ENCODE results near the gene VEGFB. TPM values are rescaled to one million over a fixed set of nuclear protein-coding genes. Genes with fewer than 3 reads are reported as not detected.

The VEGFB gene
- total RNA-seq, 1 donor from 2014 or later, result 172 TPM

- Histone ChIP-seq H3K9me3 (no peaks in the 10 kb centered on the region), H3K4me1 (peaks cover 11% of the 10 kb centered on the region), H3K36me3 (peaks cover 30% of the 10 kb centered on the region), H3K27me3 (no peaks in the 10 kb centered on the region), H3K4me3 (no peak overlapping the region), H3K27ac (no peak overlapping the region)
- DNase-seq (no peak), ATAC-seq (peak; percentile 63)
- intact Hi-C loops (cut with DNase I), result no loop called here
- no peak for TF ChIP-seq CTCF (IDR thresholded peaks at IDR 0.05)
Observed at GRCh38 chr11:64276653-64277431, 42.5 kb downstream of the VEGFB start.

GRCh38 chr11:64278576-64279190 lies 44.3 kb downstream of the VEGFB start:
- Histone ChIP-seq H3K27me3 (no peaks in the 10 kb centered on the region), H3K4me1 (peaks cover 16% of the 10 kb centered on the region), H3K4me3 (no peak overlapping the region), H3K27ac (no peak overlapping the region), H3K9me3 (no peaks in the 10 kb centered on the region), H3K36me3 (peaks cover 38% of the 10 kb centered on the region)
- ATAC-seq (no peak), DNase-seq (no peak)
- TF ChIP-seq CTCF (IDR thresholded peaks at IDR 0.05), result no peak
- intact Hi-C loops (cut with DNase I), result no loop called here

- intact Hi-C loops (cut with DNase I), result no loop called here
- Histone ChIP-seq H3K4me3 (no peak overlapping the region), H3K36me3 (peaks cover 29% of the 10 kb centered on the region), H3K9me3 (no peaks in the 10 kb centered on the region), H3K4me1 (peaks cover 27% of the 10 kb centered on the region), H3K27me3 (no peaks in the 10 kb centered on the region), H3K27ac (no peak overlapping the region)
- ATAC-seq (no peak), DNase-seq (no peak)
- TF ChIP-seq CTCF (IDR thresholded peaks at IDR 0.05), result no peak
Observed at GRCh38 chr11:64281957-64282770, 47.8 kb downstream of the VEGFB start.

- Histone ChIP-seq H3K4me3 (peak overlapping the region; percentile 96), H3K36me3 (peaks cover 19% of the 10 kb centered on the region), H3K27me3 (no peaks in the 10 kb centered on the region), H3K9me3 (no peaks in the 10 kb centered on the region), H3K4me1 (peaks cover 27% of the 10 kb centered on the region), H3K27ac (no peak overlapping the region)
- intact Hi-C loops (cut with DNase I), result no loop called here
- no peak for DNase-seq
- ATAC-seq, result no peak
- TF ChIP-seq CTCF (IDR thresholded peaks at IDR 0.05), result no peak
Observed at GRCh38 chr11:64283092-64283491, 48.7 kb downstream of the VEGFB start.

GRCh38 chr11:64284048-64284961 lies 49.9 kb downstream of the VEGFB start, which contains the start of gene BAD:
Gene BAD, minus strand, starts transcription at chr11:64284665. Its CDS starts 297 bp downstream, at chr11:64284368.
- DNase-seq (peak; percentile 97), ATAC-seq (peak; percentile 94)
- intact Hi-C loops (cut with DNase I), result no loop called here
- TF ChIP-seq CTCF (IDR thresholded peaks at IDR 0.05), result no peak
- Histone ChIP-seq H3K27ac (peak within 1 kb of the TSS; percentile 95), H3K4me1 (peaks cover 27% of the 10 kb centered on the region), H3K9me3 (no peaks in the 10 kb centered on the region), H3K36me3 (peaks cover 10% of the 10 kb centered on the region), H3K27me3 (no peaks in the 10 kb centered on the region), H3K4me3 (peak within 1 kb of the TSS; percentile 96)
